Natural killer cell (primary cell): ENCODE data around the gene TWIST1. TPM values are rescaled to one million over a fixed set of nuclear protein-coding genes. Genes with fewer than 3 reads are reported as not detected.

Source experiments
- ATAC-seq, 3 donors: fragments of 150-1000 bp in 2 of 3; fragments of 200-7000 bp in 1 of 3; cut with Tn5 transposase; 1 replicate in 1 of 3; 2 replicates in 2 of 3; pipeline ENCODE4 v1.10.0; 2021; ENCODE audit warnings: mild to moderate bottlenecking in 2 of 3, moderate library complexity in 2 of 3
- DNase-seq, 2 donors: peaks; one replicate each; pipeline versions ENCODE4 v3.0.0 to v3.0.0-alpha.2; 2013 to 2021; ENCODE audit warnings: mixed read lengths in 1 of 2
- H3K27ac ChIP-seq: one replicate; pipeline ENCODE4 v1.5.1; 2013; ENCODE audit warnings: mild to moderate bottlenecking, low read length
- H3K27me3 ChIP-seq: one replicate; pipeline ENCODE4 v1.6.1; 2013; ENCODE audit warnings: low read length; ENCODE audit not compliant: control insufficient read depth, insufficient read depth
- H3K36me3 ChIP-seq: one replicate; pipeline ENCODE4 v1.6.1; 2013; ENCODE audit warnings: low read length; ENCODE audit not compliant: control insufficient read depth, insufficient read depth
- H3K4me1 ChIP-seq: one replicate; pipeline ENCODE4 v1.6.1; 2013; ENCODE audit warnings: low read length; ENCODE audit not compliant: control insufficient read depth, insufficient read depth
- H3K4me3 ChIP-seq: one replicate; pipeline ENCODE4 v1.5.1; 2013; ENCODE audit warnings: low read length
- H3K9me3 ChIP-seq: one replicate; pipeline ENCODE4 v1.6.1; 2013; ENCODE audit warnings: low read length; ENCODE audit not compliant: control insufficient read depth, insufficient read depth
- H3K27ac Mint-ChIP-seq, 2 donors: one replicate each; pipeline ENCODE4 v1.8.0; 2022; ENCODE audit warnings: mild to moderate bottlenecking in 2 of 2, mixed read lengths in 2 of 2, moderate library complexity in 1 of 2
- H3K27me3 Mint-ChIP-seq, 2 donors: one replicate each; pipeline ENCODE4 v1.8.0; 2022; ENCODE audit warnings: low read depth in 2 of 2, mixed read lengths in 2 of 2
- H3K36me3 Mint-ChIP-seq: one replicate; pipeline ENCODE4 v1.8.0; 2022; ENCODE audit warnings: mixed read lengths
- H3K4me1 Mint-ChIP-seq, 2 donors: one replicate each; pipeline ENCODE4 v1.8.0; 2022; ENCODE audit warnings: mixed read lengths in 2 of 2
- H3K4me3 Mint-ChIP-seq: one replicate; pipeline ENCODE4 v1.8.0; 2022; ENCODE audit warnings: mild to moderate bottlenecking, moderate library complexity, mixed read lengths
- H3K9me3 Mint-ChIP-seq, 2 donors: one replicate each; pipeline ENCODE4 v1.8.0; 2022; ENCODE audit warnings: mixed read lengths in 2 of 2
- CTCF ChIP-seq: fragments of 200-600 bp; IDR thresholded peaks from one replicate; pipeline ENCODE4 v1.8.0; 2022; ENCODE audit warnings: antibody characterized with exemption
- WGBS: methylation state at CpG from one replicate; pipeline ENCODE4 v1.1.7; 2013; ENCODE audit warnings: missing lambda C conversion rate; ENCODE audit not compliant: insufficient coverage; 5-methylcytosine and 5-hydroxymethylcytosine counted together
- intact Hi-C: fragments of 100-400 bp; cut with micrococcal nuclease; formaldehyde crosslinking; loops from one replicate; pipeline ENCODE4 v1.14.2; 2022
- total RNA-seq, 4 donors: library from RNA; stranded (reverse); fragments of 120-200 nt in 1 of 4; gene quantifications; one replicate each; pipeline versions ENCODE4 v1.2.3 to v1.2.4, GENCODE V29; 2013 to 2022

Gene TWIST1
- total RNA-seq, 3 donors from 2014 or later (not counting 1 experiment from before 2014, with no cell fraction given): not detected

GRCh38 chr7:19121977-19122588 is 4.6 kb upstream of the TWIST1 start:
- Histone ChIP-seq H3K4me3 (no peak overlapping the region), H3K27ac (no peak overlapping the region), H3K4me1 (peaks cover 14% of the 10 kb centered on the region), H3K9me3 (no peaks in the 10 kb centered on the region), H3K36me3 (no peaks in the 10 kb centered on the region), H3K27me3 (peaks cover 38% of the 10 kb centered on the region)
- Mint-ChIP-seq H3K4me3 (no peak overlapping the region), H3K36me3 (no peaks in the 10 kb centered on the region), H3K4me1 (no peaks in the 10 kb centered on the region), H3K27ac (no peak overlapping the region), H3K9me3 (no peaks in the 10 kb centered on the region), H3K27me3 (peaks cover 48% of the 10 kb centered on the region in 2 donors)
- no peak for DNase-seq
- no peak for ATAC-seq
- TF ChIP-seq CTCF: no peak
- 0% methylated on average over 1 of the region's 2 CpGs for WGBS
- intact Hi-C loops: loop anchor here (5.0 kb wide), 1 partner anchor 320 kb away; no protein-coding TSS in a partner anchor

GRCh38 chr7:19119870-19120486 is 2.5 kb upstream of the TWIST1 start:
- intact Hi-C loops: loop anchor here (5.0 kb wide), 1 partner anchor 322 kb away; no protein-coding TSS in a partner anchor
- no peak for ATAC-seq
- H3K27ac ChIP-seq: no peak overlapping the region
- Mint-ChIP-seq H3K27me3 (peaks cover 42 to 52% of the 10 kb centered on the region in 2 donors), H3K4me1 (peaks cover 0 to 5% of the 10 kb centered on the region in 2 donors), H3K9me3 (no peaks in the 10 kb centered on the region), H3K27ac (no peak overlapping the region), H3K36me3 (no peaks in the 10 kb centered on the region), H3K4me3 (no peak overlapping the region)
- no peak for DNase-seq
- TF ChIP-seq CTCF: no peak
- H3K9me3 ChIP-seq: no peaks in the 10 kb centered on the region
- no peak overlapping the region for H3K4me3 ChIP-seq
- H3K4me1 ChIP-seq: peaks cover 20% of the 10 kb centered on the region
- WGBS: 14% methylated on average over 10 of the region's 10 CpGs
- H3K36me3 ChIP-seq: no peaks in the 10 kb centered on the region
- peaks cover 49% of the 10 kb centered on the region for H3K27me3 ChIP-seq

GRCh38 chr7:19119372-19119771 is 1.9 kb upstream of the TWIST1 start:
- peaks cover 45 to 54% of the 10 kb centered on the region in 2 donors for H3K27me3 Mint-ChIP-seq
- no peak overlapping the region for H3K4me3 Mint-ChIP-seq
- no peak overlapping the region for H3K27ac Mint-ChIP-seq
- Histone ChIP-seq H3K27me3 (peaks cover 53% of the 10 kb centered on the region), H3K36me3 (no peaks in the 10 kb centered on the region), H3K4me1 (peaks cover 20% of the 10 kb centered on the region), H3K27ac (no peak overlapping the region), H3K9me3 (no peaks in the 10 kb centered on the region), H3K4me3 (no peak overlapping the region)
- no peak for TF ChIP-seq CTCF
- intact Hi-C loops: no loop called here
- DNase-seq: no peak
- H3K9me3 Mint-ChIP-seq: no peaks in the 10 kb centered on the region
- ATAC-seq: no peak
- no peaks in the 10 kb centered on the region for H3K36me3 Mint-ChIP-seq
- 19% methylated on average over 6 of the region's 8 CpGs for WGBS
- H3K4me1 Mint-ChIP-seq: peaks cover 0 to 5% of the 10 kb centered on the region in 2 donors
